ENCODE measurements around the gene IL9.

IL9 gene

DNA sequence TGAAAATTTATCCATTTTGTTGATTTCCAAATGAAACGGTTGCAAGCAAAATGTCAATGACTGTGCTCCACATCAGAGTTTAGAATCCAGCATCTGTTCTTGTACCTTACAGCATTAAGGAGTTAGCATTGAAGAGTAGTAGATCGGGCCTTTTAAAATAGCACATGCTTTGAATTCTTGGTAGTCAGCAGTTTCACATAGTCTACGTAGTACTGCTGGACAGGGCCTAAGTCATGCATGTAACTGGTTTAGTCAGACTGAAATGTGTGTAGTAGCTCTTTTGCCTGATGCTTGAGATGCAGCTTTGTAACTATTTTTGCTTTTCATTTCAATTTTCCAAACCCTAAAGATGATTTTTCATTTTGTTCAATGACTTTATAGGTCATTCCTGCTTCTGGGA, 39.3 kb upstream of the IL9 start:
- TF ChIP-seq, protein P1, sequence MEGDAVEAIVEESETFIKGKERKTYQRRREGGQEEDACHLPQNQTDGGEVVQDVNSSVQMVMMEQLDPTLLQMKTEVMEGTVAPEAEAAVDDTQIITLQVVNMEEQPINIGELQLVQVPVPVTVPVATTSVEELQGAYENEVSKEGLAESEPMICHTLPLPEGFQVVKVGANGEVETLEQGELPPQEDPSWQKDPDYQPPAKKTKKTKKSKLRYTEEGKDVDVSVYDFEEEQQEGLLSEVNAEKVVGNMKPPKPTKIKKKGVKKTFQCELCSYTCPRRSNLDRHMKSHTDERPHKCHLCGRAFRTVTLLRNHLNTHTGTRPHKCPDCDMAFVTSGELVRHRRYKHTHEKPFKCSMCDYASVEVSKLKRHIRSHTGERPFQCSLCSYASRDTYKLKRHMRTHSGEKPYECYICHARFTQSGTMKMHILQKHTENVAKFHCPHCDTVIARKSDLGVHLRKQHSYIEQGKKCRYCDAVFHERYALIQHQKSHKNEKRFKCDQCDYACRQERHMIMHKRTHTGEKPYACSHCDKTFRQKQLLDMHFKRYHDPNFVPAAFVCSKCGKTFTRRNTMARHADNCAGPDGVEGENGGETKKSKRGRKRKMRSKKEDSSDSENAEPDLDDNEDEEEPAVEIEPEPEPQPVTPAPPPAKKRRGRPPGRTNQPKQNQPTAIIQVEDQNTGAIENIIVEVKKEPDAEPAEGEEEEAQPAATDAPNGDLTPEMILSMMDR (IDR thresholded peaks at IDR 0.05; ENCODE audit: low read length, missing control alignments), result no peak
- H3K4me3 ChIP-seq (replicated peaks; ENCODE audit: low read depth, low read length), result no peak overlapping the region
- DNase-seq (ENCODE audit: low read depth), result peak; percentile 41

DNA sequence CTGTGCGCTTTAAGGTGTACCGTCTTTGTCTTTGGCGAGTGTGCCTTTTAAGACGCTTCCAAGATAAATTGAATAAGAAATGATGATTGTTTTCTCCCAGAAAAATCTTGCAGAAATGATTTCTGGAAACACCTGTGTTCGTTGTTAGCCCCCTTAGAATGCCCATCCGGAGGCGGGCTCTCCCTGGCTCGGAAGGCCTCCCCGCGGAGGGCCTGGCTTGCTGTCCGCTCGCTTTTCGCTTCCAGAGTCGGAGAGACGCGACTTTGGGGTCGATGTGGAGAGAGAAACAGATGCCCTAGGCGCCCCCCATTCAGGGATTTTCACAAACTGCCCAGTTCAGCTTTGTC, 35.3 kb upstream of the IL9 start:
- H3K4me3 ChIP-seq (replicated peaks; ENCODE audit: low read depth, low read length), result no peak overlapping the region
- no peak for DNase-seq (ENCODE audit: low read depth)
- TF ChIP-seq, protein P1 (IDR thresholded peaks at IDR 0.05; ENCODE audit: low read length, missing control alignments), result no peak

DNA sequence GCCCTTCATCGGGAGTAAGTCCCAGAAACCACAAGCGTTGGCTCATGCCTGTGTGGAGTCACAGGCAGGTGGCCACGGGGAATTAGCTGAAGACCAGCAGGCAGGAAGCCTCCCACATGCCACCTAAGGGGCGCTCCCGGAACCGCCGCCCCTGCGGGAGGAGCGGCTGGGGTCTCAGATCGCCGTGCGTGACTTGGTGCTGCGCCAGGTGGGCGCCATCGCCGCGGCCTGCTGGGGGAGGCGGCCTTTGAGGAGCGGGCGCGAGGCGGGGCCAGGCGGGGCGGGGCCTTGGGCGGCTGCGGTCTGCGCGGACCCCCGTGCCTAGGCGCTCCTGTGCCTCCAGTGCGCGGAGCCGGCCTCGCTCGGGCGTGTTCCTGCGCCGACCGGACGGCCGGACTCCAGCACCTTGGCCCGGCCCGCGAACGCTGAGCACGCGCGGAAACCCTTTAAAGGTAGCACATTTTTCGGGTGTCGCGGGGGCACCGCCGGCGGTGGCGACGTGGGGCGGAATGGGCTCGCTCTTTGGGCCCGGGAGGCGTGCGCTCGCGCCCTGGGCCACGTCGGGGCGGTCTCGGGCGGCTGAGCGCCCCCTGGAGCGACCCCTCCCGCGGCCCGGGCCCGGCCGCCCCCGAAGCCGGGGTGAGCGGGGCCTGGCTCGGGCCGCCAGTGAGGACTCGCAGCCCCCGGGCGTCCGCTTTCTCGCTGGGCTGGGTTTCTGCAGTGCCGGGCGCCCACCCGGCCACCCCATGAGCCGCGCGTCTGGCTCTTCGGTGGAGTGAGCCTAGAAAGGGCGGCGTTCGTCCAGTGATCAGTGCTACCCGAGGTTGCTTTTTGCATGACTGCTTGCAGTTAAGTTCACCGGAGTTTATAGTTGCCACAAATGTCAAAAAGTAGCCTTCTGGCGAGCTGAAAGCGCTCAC, 34.6 kb upstream of the IL9 start:
- peak overlapping the region; percentile 25 for H3K4me3 ChIP-seq (replicated peaks; ENCODE audit: low read depth, low read length)
- no peak for DNase-seq (ENCODE audit: low read depth)
- TF ChIP-seq, protein P1 (IDR thresholded peaks at IDR 0.05; ENCODE audit: low read length, missing control alignments), result no peak

DNA sequence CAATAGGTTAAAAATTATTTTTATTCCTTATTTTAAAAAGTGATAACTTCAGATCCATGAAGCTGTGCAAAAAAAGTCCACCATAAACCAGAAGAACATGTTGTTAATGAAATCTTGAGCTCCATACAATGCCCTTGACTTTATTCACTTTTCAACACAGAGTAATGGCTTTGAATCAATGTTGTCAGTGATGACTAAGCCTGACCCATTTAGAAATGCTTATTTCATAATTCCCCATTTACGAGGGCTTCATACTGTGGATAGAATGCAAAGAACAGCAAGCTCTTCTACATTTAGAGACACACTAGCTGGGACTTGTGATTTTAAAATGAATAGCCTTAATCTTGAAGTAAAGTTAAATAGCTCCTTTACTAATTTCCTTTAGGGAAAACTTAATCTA, 25.7 kb upstream of the IL9 start:
- H3K4me3 ChIP-seq (replicated peaks; ENCODE audit: low read depth, low read length), result no peak overlapping the region
- TF ChIP-seq, protein P1 (IDR thresholded peaks at IDR 0.05; ENCODE audit: low read length, missing control alignments), result no peak
- peak; percentile 64 for DNase-seq (ENCODE audit: low read depth)

DNA sequence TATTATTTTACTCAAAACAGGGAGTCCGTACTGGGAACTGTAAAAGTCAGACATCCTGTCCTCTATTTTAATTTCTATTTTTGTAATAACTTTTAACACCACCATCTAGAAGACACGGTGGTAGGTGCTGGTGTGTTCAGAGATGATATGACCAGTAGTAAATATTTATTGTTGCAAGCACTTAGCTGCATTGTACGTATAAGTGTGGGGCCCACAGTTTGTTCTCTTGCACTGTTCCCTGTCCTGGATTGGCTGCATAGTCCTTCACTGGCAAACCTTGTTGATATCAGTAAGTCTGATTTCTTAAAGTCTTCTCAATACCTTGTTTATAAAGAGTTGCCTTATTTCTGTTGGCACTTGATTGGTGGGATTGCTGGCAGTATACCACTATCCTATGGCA, 24.6 kb upstream of the IL9 start:
- no peak overlapping the region for H3K4me3 ChIP-seq (replicated peaks; ENCODE audit: low read depth, low read length)
- no peak for DNase-seq (ENCODE audit: low read depth)
- TF ChIP-seq, protein P1 (IDR thresholded peaks at IDR 0.05; ENCODE audit: low read length, missing control alignments), result no peak

DNA sequence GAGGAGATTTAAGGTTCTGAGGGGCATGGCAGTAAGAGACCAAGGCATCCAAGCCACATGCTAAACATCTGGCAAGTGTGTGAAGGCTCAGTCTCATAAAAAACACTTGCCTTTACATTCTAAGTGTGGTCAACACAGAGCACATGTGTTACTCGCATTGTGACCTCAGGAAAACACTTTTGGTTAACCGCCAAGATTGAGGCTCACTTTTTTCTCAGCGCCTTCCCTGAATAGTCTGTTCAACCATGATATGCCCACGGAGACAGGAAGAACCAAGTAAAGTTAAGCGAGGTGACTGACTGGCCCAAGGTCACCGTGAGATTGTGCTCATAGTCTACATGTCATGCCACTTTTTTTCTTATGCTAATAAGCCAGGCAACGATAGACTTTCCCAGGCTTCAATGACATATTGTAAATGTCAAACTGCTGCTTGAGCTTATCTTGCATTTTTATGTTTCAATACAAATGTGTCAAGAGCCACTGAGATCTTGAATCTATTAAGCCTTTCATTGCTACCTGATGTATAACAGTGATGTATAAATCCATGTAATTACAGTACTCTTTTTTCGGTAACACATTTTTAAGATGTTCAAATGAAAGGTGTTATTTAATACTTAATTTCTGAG, 21.1 kb upstream of the IL9 start:
- TF ChIP-seq, protein P1 (IDR thresholded peaks at IDR 0.05; ENCODE audit: low read length, missing control alignments), result no peak
- no peak for DNase-seq (ENCODE audit: low read depth)
- H3K4me3 ChIP-seq (replicated peaks; ENCODE audit: low read depth, low read length), result no peak overlapping the region

All from fibroblast of pulmonary artery (primary cell).